C4-2B (cell line): ENCODE measurements around the gene BLMH.
"Not testable (repeated sequence)": the region's sequence is repeated elsewhere in the genome, so short reads cannot be mapped to it uniquely, and the experiment has no call there.

Source experiments
- H3K27ac ChIP-seq: fragments of 450-650 bp; 2 replicates; pipeline ENCODE4 v1.5.1; 2017
- ZFX ChIP-seq: fragments of 450-650 bp; IDR thresholded peaks from 2 replicates; pipeline ENCODE4 v1.6.1; 2017
- TF ChIP-seq, protein P1 (sequence below): fragments of 450-650 bp; conservative IDR thresholded peaks from 2 replicates; pipeline ENCODE4 v1.5.1; 2017; ENCODE audit warnings: mild to moderate bottlenecking

Gene BLMH

GRCh38 chr17:30203471-30203981 lies 88.2 kb downstream of the BLMH start:
- no peak overlapping the region for H3K27ac ChIP-seq
- TF ChIP-seq, protein P1, sequence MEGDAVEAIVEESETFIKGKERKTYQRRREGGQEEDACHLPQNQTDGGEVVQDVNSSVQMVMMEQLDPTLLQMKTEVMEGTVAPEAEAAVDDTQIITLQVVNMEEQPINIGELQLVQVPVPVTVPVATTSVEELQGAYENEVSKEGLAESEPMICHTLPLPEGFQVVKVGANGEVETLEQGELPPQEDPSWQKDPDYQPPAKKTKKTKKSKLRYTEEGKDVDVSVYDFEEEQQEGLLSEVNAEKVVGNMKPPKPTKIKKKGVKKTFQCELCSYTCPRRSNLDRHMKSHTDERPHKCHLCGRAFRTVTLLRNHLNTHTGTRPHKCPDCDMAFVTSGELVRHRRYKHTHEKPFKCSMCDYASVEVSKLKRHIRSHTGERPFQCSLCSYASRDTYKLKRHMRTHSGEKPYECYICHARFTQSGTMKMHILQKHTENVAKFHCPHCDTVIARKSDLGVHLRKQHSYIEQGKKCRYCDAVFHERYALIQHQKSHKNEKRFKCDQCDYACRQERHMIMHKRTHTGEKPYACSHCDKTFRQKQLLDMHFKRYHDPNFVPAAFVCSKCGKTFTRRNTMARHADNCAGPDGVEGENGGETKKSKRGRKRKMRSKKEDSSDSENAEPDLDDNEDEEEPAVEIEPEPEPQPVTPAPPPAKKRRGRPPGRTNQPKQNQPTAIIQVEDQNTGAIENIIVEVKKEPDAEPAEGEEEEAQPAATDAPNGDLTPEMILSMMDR = no peak; the same call in 1 of the 2 replicates
- TF ChIP-seq ZFX = no peak

GRCh38 chr17:30200656-30201055 lies 91.1 kb downstream of the BLMH start:
- not testable (repeated sequence) for H3K27ac ChIP-seq

GRCh38 chr17:30200106-30200505 lies 91.6 kb downstream of the BLMH start:
- no peak overlapping the region for H3K27ac ChIP-seq
- TF ChIP-seq, protein P1 = no peak
- TF ChIP-seq ZFX = no peak

- no peak overlapping the region for H3K27ac ChIP-seq
- TF ChIP-seq, protein P1 = no peak
- no peak for TF ChIP-seq ZFX
These were observed 92.1 kb downstream of the BLMH start for GRCh38 chr17:30199600-30199999.
